ENCODE results near the gene SNX2. TPM values are rescaled to one million over a fixed set of nuclear protein-coding genes. Genes with fewer than 3 reads are reported as not detected.

The SNX2 gene
- polyA plus RNA-seq, 3 donors: 166 to 183 (median 182) TPM

Other genes with a start within 250 kb of the SNX2 start
- gene SNX24, start 70.5 kb downstream of the SNX2 start, polyA plus RNA-seq (ENCODE audit: insufficient read length in 3 of 3): 10 to 100 TPM; 21.0 to 27.0 (median 24.2) TPM

Data from right renal cortex interstitium (tissue), 3 donors.